GM18867 (cell line): ENCODE data around the gene NEMP1.
A peak's percentile ranks its signal among the peaks of the same experiment; 100 is the strongest.
"Not testable (repeated sequence)": the region's sequence is repeated elsewhere in the genome, so short reads cannot be mapped to it uniquely, and the experiment has no call there.

ENCODE experiments used
- ATAC-seq: cut with Tn5 transposase; IDR thresholded peaks from one replicate; pipeline ENCODE4 v1.9.1; 2021; ENCODE audit warnings: mild to moderate bottlenecking, moderate library complexity; ENCODE audit not compliant: unreplicated experiment

Gene NEMP1

GRCh38 chr12:57078519-57079404, at the start of gene NEMP1:
TSS of gene NEMP1 (minus strand) at chr12:57078791. CDS start at chr12:57078745, 46 bp downstream.
- ATAC-seq: peak; percentile 92

GRCh38 chr12:57127726-57128518, 49.3 kb upstream of the NEMP1 start, which contains the start of gene LRP1:
TSS of gene LRP1 (plus strand) at chr12:57128483. CDS start at chr12:57128965, 482 bp downstream.
- no peak for ATAC-seq

- no peak for ATAC-seq
Measured at GRCh38 chr12:57127101-57127725, 48.6 kb upstream of the NEMP1 start.

- ATAC-seq: no peak
Measured at GRCh38 chr12:57126561-57126960, 48.0 kb upstream of the NEMP1 start.

GRCh38 chr12:57126061-57126460, 47.5 kb upstream of the NEMP1 start:
- ATAC-seq: no peak

- ATAC-seq: no peak
Measured at GRCh38 chr12:57124261-57124877, 45.8 kb upstream of the NEMP1 start.

- ATAC-seq: no peak
Measured at GRCh38 chr12:57123813-57124212, 45.2 kb upstream of the NEMP1 start.

GRCh38 chr12:57120718-57121117, 42.1 kb upstream of the NEMP1 start:
- ATAC-seq: not testable (repeated sequence)

- no peak for ATAC-seq
Measured at GRCh38 chr12:57119294-57120085, 40.9 kb upstream of the NEMP1 start.

- ATAC-seq: no peak
Measured at GRCh38 chr12:57118711-57119271, 40.2 kb upstream of the NEMP1 start.

- no peak for ATAC-seq
Measured at GRCh38 chr12:57116580-57117281, 38.1 kb upstream of the NEMP1 start.

GRCh38 chr12:57112492-57113294, 34.1 kb upstream of the NEMP1 start:
- peak; percentile 51 for ATAC-seq

GRCh38 chr12:57111031-57111734, 32.6 kb upstream of the NEMP1 start, which contains the start of gene STAT6:
TSS of gene STAT6 (minus strand) at chr12:57111362. CDS start at chr12:57108278, 3,084 bp downstream.
- peak; percentile 56 for ATAC-seq

GRCh38 chr12:57110104-57111030, 31.8 kb upstream of the NEMP1 start:
- ATAC-seq: peak; percentile 32

GRCh38 chr12:57109207-57110103, 30.9 kb upstream of the NEMP1 start:
- ATAC-seq: no peak
